GM12801 (cell line): Measurements from ENCODE around the gene SLC35E2B.

ENCODE experiments used
- CTCF ChIP-seq: IDR thresholded peaks from one replicate; pipeline ENCODE4 v1.5.1; 2011; ENCODE audit warnings: control low read depth; ENCODE audit not compliant: insufficient read length; ENCODE audit errors: extremely low read depth

Gene SLC35E2B

GRCh38 chr1:1625404-1625775 lies 67.2 kb downstream of the SLC35E2B start:
- no peak for TF ChIP-seq CTCF

- no peak for TF ChIP-seq CTCF
Observed at GRCh38 chr1:1624443-1625403, 67.9 kb downstream of the SLC35E2B start.

GRCh38 chr1:1623631-1624442 lies 68.8 kb downstream of the SLC35E2B start:
- no peak for TF ChIP-seq CTCF

- no peak for TF ChIP-seq CTCF
Observed at GRCh38 chr1:1623181-1623630, 69.4 kb downstream of the SLC35E2B start.

DNA sequence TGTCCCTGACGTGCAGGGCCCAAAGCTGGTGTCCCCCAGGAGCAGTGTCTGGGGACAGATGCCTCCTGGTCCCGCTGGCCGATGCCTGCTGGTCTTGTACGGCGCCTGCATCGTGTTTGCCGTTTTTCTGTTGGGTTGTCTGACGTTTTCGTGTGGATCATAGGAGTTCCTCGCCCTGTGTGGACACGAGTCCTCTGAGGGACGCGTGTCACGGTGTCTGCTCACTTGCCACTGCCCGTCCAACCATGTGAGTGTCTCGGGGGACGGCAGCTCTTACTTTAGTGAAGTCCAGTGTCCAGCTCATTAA lies 69.9 kb downstream of the SLC35E2B start:
- no peak for TF ChIP-seq CTCF

DNA sequence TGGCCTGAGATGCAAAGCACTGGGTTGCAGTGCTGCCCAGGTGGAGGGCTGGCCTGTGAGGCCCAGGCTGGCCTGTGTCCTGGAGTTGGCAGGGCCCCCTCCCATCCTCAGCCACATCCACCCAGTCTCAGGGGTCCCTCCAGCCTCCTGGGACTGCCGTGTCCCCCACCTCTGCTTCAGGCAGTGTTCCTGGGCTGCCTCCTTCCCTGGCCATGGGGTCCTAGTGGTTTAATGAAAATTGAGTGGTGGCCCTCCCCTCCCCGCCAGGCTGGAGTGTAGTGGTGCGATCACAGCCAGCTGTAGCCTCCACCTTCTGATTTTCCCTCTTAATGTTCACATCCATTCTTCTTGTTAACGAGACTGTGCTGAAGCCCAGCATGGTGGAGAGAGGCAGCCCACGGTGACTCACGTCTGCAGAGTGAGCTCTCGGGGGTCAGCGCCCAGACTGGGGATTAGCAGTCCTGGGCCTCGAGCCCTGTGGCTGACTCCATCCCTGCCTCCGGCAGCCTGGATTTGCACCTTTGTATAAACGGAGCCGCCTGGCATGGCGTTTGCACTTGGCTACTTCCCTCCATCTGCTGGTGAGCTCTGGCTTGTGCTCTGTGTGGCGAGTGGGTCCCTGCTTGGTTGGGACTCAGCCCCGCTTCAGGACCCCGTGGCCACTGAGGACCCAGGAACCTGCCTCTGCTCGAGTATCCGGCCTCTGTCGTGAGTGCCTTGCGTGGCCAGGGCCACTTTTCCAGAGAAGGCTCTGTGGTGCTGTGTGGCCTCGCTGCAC lies 70.4 kb downstream of the SLC35E2B start:
- no peak for TF ChIP-seq CTCF
